ENCODE results near the gene MDH2.

DNA sequence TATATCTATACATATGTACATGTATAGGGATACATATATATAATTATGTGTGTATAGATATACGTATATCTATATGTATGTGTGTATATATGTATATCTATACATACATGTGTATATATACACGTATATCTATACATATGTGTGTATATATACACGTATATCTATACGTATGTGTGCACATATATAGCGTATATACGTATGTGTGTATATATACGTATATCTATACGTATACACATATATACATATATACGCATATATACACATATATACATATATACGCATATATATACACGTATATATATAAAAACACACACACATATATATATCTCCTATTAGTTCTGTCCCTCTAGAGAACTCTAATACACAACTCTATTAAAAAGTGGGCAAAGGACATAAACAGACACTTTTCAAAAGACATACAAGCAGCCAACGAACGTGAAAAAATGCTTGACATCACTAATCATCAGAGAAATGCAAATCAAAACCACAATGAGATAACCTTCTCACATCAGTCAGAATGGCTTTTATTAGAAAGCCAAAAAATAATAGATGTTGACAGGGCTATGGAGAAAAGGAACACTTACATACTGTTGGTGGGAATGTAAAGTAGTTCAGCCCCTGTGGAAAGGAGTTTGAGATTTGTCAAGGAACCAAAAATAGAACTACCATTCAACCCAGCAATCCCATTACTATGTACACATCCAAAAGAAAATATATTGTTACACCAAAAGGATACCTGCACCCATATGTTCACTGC is 31.5 kb upstream of the MDH2 start:
- TF ChIP-seq, protein P1, sequence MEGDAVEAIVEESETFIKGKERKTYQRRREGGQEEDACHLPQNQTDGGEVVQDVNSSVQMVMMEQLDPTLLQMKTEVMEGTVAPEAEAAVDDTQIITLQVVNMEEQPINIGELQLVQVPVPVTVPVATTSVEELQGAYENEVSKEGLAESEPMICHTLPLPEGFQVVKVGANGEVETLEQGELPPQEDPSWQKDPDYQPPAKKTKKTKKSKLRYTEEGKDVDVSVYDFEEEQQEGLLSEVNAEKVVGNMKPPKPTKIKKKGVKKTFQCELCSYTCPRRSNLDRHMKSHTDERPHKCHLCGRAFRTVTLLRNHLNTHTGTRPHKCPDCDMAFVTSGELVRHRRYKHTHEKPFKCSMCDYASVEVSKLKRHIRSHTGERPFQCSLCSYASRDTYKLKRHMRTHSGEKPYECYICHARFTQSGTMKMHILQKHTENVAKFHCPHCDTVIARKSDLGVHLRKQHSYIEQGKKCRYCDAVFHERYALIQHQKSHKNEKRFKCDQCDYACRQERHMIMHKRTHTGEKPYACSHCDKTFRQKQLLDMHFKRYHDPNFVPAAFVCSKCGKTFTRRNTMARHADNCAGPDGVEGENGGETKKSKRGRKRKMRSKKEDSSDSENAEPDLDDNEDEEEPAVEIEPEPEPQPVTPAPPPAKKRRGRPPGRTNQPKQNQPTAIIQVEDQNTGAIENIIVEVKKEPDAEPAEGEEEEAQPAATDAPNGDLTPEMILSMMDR (conservative IDR thresholded peaks at IDR 0.05; ENCODE audit: low read depth, low read length), result no peak
- TF ChIP-seq BHLHE40 (IDR thresholded peaks at IDR 0.05; ENCODE audit: low read depth, low read length) (no peak), CHD1 (IDR thresholded peaks at IDR 0.05; ENCODE audit: low read depth, low read length) (no peak), POLR2A (IDR thresholded peaks at IDR 0.05; ENCODE audit: low read depth, low read length) (no peak), SMC3 (IDR thresholded peaks at IDR 0.05; ENCODE audit: low read depth, low read length) (no peak), RAD21 (IDR thresholded peaks at IDR 0.05; ENCODE audit: low read length) (no peak), MAFK (IDR thresholded peaks at IDR 0.05; ENCODE audit: low read depth, low read length) (no peak), CEBPB (IDR thresholded peaks at IDR 0.05; ENCODE audit: low read depth, low read length) (no peak), RFX5 (IDR thresholded peaks at IDR 0.05; ENCODE audit: low read depth, low read length) (no peak), NFE2L2 (IDR thresholded peaks at IDR 0.05; ENCODE audit: low read depth, low read length) (no peak), FOS (IDR thresholded peaks at IDR 0.05; ENCODE audit: low read depth, low read length) (no peak)
- TF ChIP-seq, protein P2, sequence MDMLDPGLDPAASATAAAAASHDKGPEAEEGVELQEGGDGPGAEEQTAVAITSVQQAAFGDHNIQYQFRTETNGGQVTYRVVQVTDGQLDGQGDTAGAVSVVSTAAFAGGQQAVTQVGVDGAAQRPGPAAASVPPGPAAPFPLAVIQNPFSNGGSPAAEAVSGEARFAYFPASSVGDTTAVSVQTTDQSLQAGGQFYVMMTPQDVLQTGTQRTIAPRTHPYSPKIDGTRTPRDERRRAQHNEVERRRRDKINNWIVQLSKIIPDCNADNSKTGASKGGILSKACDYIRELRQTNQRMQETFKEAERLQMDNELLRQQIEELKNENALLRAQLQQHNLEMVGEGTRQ (IDR thresholded peaks at IDR 0.05; ENCODE audit: low read depth, low read length), result no peak
- TF ChIP-seq, protein P3, sequence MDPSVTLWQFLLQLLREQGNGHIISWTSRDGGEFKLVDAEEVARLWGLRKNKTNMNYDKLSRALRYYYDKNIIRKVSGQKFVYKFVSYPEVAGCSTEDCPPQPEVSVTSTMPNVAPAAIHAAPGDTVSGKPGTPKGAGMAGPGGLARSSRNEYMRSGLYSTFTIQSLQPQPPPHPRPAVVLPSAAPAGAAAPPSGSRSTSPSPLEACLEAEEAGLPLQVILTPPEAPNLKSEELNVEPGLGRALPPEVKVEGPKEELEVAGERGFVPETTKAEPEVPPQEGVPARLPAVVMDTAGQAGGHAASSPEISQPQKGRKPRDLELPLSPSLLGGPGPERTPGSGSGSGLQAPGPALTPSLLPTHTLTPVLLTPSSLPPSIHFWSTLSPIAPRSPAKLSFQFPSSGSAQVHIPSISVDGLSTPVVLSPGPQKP (IDR thresholded peaks at IDR 0.05; ENCODE audit: borderline replicate concordance, low read depth, low read length), result no peak
